Posterior vena cava (tissue), 2 donors: Measurements from ENCODE around the gene TM9SF4. TPM values are rescaled to one million over a fixed set of nuclear protein-coding genes. Genes with fewer than 3 reads are reported as not detected.

Source experiments
- DNase-seq: peaks from one replicate; pipeline ENCODE4 v3.0.0-alpha.2; 2020; ENCODE audit warnings: low spot score
- intact Hi-C, 2 donors: fragments of 100-400 bp; cut with DNase I; formaldehyde crosslinking; loops; one replicate each; pipeline versions ENCODE4 v1.14.1 to v1.14.2; 2022 to 2023
- total RNA-seq, 2 donors: library from RNA; stranded (reverse); fragmentation: NEBNext Ultra II Directional; extraction: Animal tissue kit (Norgen Biotek cat#: 25700); gene quantifications; one replicate each; pipeline ENCODE4 v1.2.1, GENCODE V29; 2021
- donor health status: DM: yes; HTN: yes; CAD: no.
- donor health status: DM: yes; HTN: yes; CAD: no.

Gene TM9SF4
- total RNA-seq, 2 donors from 2014 or later: 29.4 to 30.0 TPM

- intact Hi-C loops: no loop called here
Measured at GRCh38 chr20:32123088-32123487, 13.6 kb downstream of the TM9SF4 start.

GRCh38 chr20:32124916-32125454 is 15.5 kb downstream of the TM9SF4 start:
- no peak for DNase-seq
- intact Hi-C loops: no loop called here

More at GRCh38 chr20:32123088-32123487, 13.6 kb downstream of the TM9SF4 start:
- no peak for DNase-seq

GRCh38 chr20:32125506-32125905 is 16.0 kb downstream of the TM9SF4 start:
- intact Hi-C loops: no loop called here
- DNase-seq: no peak

- DNase-seq: no peak
- intact Hi-C loops: no loop called here
Measured at GRCh38 chr20:32126919-32127318, 17.4 kb downstream of the TM9SF4 start.

- intact Hi-C loops: no loop called here
- no peak for DNase-seq
Measured at GRCh38 chr20:32127347-32127746, 17.8 kb downstream of the TM9SF4 start.

- DNase-seq: no peak
- intact Hi-C loops: no loop called here
Measured at GRCh38 chr20:32128167-32128566, 18.7 kb downstream of the TM9SF4 start.

- no peak for DNase-seq
- intact Hi-C loops: no loop called here
Measured at GRCh38 chr20:32129863-32130262, 20.3 kb downstream of the TM9SF4 start.

- intact Hi-C loops: no loop called here
- DNase-seq: no peak
Measured at GRCh38 chr20:32130352-32130751, 20.8 kb downstream of the TM9SF4 start.

GRCh38 chr20:32130965-32131364 is 21.5 kb downstream of the TM9SF4 start:
- intact Hi-C loops: no loop called here
- no peak for DNase-seq

GRCh38 chr20:32132911-32133549 is 23.5 kb downstream of the TM9SF4 start:
- intact Hi-C loops: no loop called here
- DNase-seq: no peak

- intact Hi-C loops: no loop called here
- DNase-seq: no peak
Measured at GRCh38 chr20:32134026-32134425, 24.5 kb downstream of the TM9SF4 start.

GRCh38 chr20:32135983-32136515 is 26.5 kb downstream of the TM9SF4 start:
- intact Hi-C loops: no loop called here
- no peak for DNase-seq

- intact Hi-C loops: no loop called here
- no peak for DNase-seq
Measured at GRCh38 chr20:32138921-32139320, 29.4 kb downstream of the TM9SF4 start.

GRCh38 chr20:32139947-32140346 is 30.4 kb downstream of the TM9SF4 start:
- no peak for DNase-seq
- intact Hi-C loops: no loop called here

- intact Hi-C loops: no loop called here
- no peak for DNase-seq
Measured at GRCh38 chr20:32140603-32141002, 31.1 kb downstream of the TM9SF4 start.

GRCh38 chr20:32141465-32141980 is 32.0 kb downstream of the TM9SF4 start:
- intact Hi-C loops: no loop called here
- DNase-seq: no peak

- no peak for DNase-seq
- intact Hi-C loops: no loop called here
Measured at GRCh38 chr20:32142088-32142487, 32.6 kb downstream of the TM9SF4 start.

GRCh38 chr20:32142991-32143390 is 33.5 kb downstream of the TM9SF4 start:
- intact Hi-C loops: no loop called here
- no peak for DNase-seq

- no peak for DNase-seq
- intact Hi-C loops: no loop called here
Measured at GRCh38 chr20:32144898-32145662, 35.6 kb downstream of the TM9SF4 start.

GRCh38 chr20:32149566-32150170 is 40.2 kb downstream of the TM9SF4 start:
- no peak for DNase-seq
- intact Hi-C loops: no loop called here
